ENCODE data around the gene SLC38A9. TPM values are rescaled to one million over a fixed set of nuclear protein-coding genes. Genes with fewer than 3 reads are reported as not detected.

The SLC38A9 gene
- total RNA-seq, 2 donors from 2014 or later = 16.6 to 19.6 TPM

DNA sequence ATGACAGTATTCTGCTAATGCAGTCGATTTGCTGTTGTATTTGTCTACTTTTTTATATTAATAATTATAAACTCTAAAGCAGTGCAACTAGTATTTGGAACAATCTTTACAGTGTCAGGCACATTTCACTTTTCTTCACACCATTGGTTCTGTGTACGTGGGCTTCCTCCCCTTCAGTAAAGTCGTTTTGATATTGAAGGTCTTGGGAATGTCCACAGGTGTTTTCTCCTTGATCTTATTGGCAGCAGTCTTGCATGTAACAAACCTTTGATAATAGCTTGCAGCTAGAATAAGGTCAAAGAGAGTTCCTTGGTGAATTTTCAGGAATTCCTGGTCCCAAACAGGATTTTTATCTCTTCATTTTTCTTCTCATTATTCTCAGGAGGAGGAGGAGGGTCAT, 37.9 kb upstream of the SLC38A9 start:
- Histone ChIP-seq H3K4me1 (ENCODE audit: control insufficient read depth in 1 of 2, low read depth in 2 of 2) (no peaks in the 10 kb centered on the region), H3K27me3 (replicated peaks; ENCODE audit: insufficient read depth) (no peaks in the 10 kb centered on the region), H3K36me3 (no peaks in the 10 kb centered on the region), H3K27ac (no peak overlapping the region), H3K9me3 (no peaks in the 10 kb centered on the region), H3K4me3 (no peak overlapping the region)
- TF ChIP-seq, protein P1, sequence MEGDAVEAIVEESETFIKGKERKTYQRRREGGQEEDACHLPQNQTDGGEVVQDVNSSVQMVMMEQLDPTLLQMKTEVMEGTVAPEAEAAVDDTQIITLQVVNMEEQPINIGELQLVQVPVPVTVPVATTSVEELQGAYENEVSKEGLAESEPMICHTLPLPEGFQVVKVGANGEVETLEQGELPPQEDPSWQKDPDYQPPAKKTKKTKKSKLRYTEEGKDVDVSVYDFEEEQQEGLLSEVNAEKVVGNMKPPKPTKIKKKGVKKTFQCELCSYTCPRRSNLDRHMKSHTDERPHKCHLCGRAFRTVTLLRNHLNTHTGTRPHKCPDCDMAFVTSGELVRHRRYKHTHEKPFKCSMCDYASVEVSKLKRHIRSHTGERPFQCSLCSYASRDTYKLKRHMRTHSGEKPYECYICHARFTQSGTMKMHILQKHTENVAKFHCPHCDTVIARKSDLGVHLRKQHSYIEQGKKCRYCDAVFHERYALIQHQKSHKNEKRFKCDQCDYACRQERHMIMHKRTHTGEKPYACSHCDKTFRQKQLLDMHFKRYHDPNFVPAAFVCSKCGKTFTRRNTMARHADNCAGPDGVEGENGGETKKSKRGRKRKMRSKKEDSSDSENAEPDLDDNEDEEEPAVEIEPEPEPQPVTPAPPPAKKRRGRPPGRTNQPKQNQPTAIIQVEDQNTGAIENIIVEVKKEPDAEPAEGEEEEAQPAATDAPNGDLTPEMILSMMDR (IDR thresholded peaks at IDR 0.05) = no peak
- DNase-seq (ENCODE audit: low spot score) = no peak
- ATAC-seq (ENCODE audit: insufficient number of reproducible peaks, low FRiP score, low read depth) = no peak

DNA sequence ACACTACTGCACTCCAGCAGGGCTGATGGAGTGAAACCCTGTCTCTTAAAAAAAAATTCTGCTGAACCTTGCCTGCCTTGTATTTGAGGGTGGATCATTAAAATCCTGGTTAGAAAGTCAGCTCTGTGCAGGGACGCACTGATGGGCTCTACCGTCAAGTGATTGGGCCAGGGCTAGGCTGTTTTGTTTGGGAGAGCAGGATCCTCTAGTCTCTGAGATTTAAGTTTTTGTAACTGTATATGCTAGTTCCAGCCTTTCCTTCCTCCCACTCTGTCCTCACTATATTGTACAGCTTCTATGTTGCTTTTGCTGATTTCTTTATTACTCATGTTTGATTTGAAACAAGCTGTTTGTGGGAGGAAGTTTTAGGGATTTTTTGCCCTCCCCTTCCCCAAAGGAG, 37.3 kb upstream of the SLC38A9 start:
- H3K4me3 ChIP-seq = no peak overlapping the region
- ATAC-seq (ENCODE audit: insufficient number of reproducible peaks, low FRiP score, low read depth) (no peak), DNase-seq (ENCODE audit: low spot score) (no peak)
- H3K27ac ChIP-seq = no peak overlapping the region
- no peaks in the 10 kb centered on the region for H3K36me3 ChIP-seq
- no peaks in the 10 kb centered on the region for H3K4me1 ChIP-seq (ENCODE audit: control insufficient read depth in 1 of 2, low read depth in 2 of 2)
- H3K9me3 ChIP-seq = no peaks in the 10 kb centered on the region
- TF ChIP-seq, protein P1 (IDR thresholded peaks at IDR 0.05) = no peak
- no peaks in the 10 kb centered on the region for H3K27me3 ChIP-seq (replicated peaks; ENCODE audit: insufficient read depth)

DNA sequence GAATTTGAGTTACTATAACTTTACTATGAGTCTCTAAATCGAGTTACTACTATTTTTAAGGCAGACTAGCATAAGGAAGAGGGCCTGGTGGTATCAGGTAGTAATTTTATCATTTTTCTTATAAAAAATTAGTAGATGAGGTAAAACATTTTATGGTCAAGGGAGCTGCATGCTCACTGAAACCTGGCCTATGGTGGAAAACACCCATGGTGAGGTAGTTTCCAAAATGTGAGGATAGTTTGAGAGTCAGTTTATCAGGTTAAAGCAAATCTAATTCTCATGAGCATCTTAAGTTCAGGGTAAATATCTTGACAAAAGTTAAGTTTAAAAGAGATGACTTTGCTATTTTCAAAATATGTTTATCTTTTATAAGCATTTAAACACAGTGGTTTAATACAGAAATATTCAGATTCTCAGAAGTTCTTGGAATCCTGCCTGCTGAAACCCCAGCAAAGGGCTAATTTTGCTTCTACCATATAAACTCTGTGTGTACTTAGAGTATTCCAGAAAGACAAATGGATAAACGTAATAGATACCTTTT, 35.7 kb upstream of the SLC38A9 start:
- no peaks in the 10 kb centered on the region for H3K9me3 ChIP-seq
- no peaks in the 10 kb centered on the region for H3K4me1 ChIP-seq (ENCODE audit: control insufficient read depth in 1 of 2, low read depth in 2 of 2)

DNA sequence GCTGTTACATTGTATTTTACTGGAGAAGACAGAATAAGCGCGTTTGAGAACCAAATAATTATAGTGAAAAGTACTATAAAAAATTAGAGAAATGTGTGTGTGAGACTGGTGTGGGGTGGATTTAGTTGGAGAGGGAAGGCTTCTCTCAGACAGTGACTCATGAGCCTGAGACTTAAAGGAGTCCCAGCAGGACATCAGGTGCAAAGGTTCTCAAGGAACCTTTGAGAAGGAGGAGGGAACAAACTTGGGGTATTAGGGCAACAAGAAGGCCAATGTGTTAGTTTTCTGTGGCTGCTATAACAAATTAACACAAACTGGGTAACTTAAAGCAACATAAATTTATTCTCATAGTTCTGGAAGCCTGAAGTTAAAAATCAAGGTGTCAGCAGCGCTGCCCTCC, 30.7 kb upstream of the SLC38A9 start:
- no peak overlapping the region for H3K27ac ChIP-seq
- no peaks in the 10 kb centered on the region for H3K9me3 ChIP-seq
- no peak overlapping the region for H3K4me3 ChIP-seq
- no peak for DNase-seq (ENCODE audit: low spot score)
- H3K36me3 ChIP-seq = no peaks in the 10 kb centered on the region
- no peaks in the 10 kb centered on the region for H3K27me3 ChIP-seq (replicated peaks; ENCODE audit: insufficient read depth)
- TF ChIP-seq, protein P1 (IDR thresholded peaks at IDR 0.05) = no peak
- H3K4me1 ChIP-seq (ENCODE audit: control insufficient read depth in 1 of 2, low read depth in 2 of 2) = no peaks in the 10 kb centered on the region
- no peak for ATAC-seq (ENCODE audit: insufficient number of reproducible peaks, low FRiP score, low read depth)

More for the DNA sequence above, 35.7 kb upstream of the SLC38A9 start:
- H3K27ac ChIP-seq = no peak overlapping the region
- H3K27me3 ChIP-seq (replicated peaks; ENCODE audit: insufficient read depth) = no peaks in the 10 kb centered on the region
- H3K4me3 ChIP-seq = no peak overlapping the region
- TF ChIP-seq, protein P1 (IDR thresholded peaks at IDR 0.05) = no peak
- DNase-seq (ENCODE audit: low spot score) = no peak
- H3K36me3 ChIP-seq = no peaks in the 10 kb centered on the region
- ATAC-seq (ENCODE audit: insufficient number of reproducible peaks, low FRiP score, low read depth) = no peak

DNA sequence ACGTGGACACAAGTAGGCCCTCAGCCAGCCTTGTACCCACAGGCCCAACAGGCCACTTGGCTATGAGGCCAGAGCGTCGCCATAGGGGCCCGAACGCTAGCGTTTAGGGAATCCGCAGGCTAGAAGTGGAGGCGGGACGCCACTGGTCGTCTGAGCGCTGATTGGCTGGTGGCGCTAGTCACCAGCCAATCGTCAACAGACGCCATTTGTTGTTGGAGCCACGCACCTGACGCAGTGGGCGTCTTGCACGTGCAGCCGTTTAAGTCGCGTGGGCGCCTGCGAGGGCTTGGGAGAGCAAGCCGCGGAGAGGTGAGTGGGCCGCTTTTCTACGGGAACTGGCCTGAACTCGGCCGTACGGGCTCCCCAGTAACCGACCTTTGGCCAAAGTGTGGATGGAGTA, 25.7 kb upstream of the SLC38A9 start, which contains the start of gene DDX4:
Gene DDX4 (plus strand): TSS at position 269 of the 400 bp plus-strand sequence. CDS start 903 bp downstream, outside the sequence.
- no peaks in the 10 kb centered on the region for H3K36me3 ChIP-seq
- no peaks in the 10 kb centered on the region for H3K9me3 ChIP-seq
- no peaks in the 10 kb centered on the region for H3K27me3 ChIP-seq (replicated peaks; ENCODE audit: insufficient read depth)
- TF ChIP-seq, protein P1 (IDR thresholded peaks at IDR 0.05) = no peak
- no peaks in the 10 kb centered on the region for H3K4me1 ChIP-seq (ENCODE audit: control insufficient read depth in 1 of 2, low read depth in 2 of 2)
- H3K4me3 ChIP-seq = no peak within 1 kb of the TSS
- ATAC-seq (ENCODE audit: insufficient number of reproducible peaks, low FRiP score, low read depth) (no peak), DNase-seq (ENCODE audit: low spot score) (no peak)
- no peak within 1 kb of the TSS for H3K27ac ChIP-seq
